A673 (cell line): Measurements from ENCODE around the gene PRR5.

ENCODE experiments used
- EZH2 ChIP-seq: fragments of 200-600 bp; sonication (generic); IDR thresholded peaks from 2 replicates; pipeline ENCODE4 v1.6.1; 2017; ENCODE audit warnings: borderline replicate concordance, low read depth, mild to moderate bottlenecking, mixed read lengths, antibody characterized with exemption, low read length; ENCODE audit not compliant: poor library complexity, severe bottlenecking
- TF ChIP-seq, protein P1 (sequence below): fragments of 300-800, 200-600 bp; sonication (generic); conservative IDR thresholded peaks from 2 replicates; pipeline ENCODE4 v1.5.1; 2017; ENCODE audit warnings: low read depth, mild to moderate bottlenecking, antibody characterized with exemption, low read length, moderate library complexity, mixed read lengths

DNA sequence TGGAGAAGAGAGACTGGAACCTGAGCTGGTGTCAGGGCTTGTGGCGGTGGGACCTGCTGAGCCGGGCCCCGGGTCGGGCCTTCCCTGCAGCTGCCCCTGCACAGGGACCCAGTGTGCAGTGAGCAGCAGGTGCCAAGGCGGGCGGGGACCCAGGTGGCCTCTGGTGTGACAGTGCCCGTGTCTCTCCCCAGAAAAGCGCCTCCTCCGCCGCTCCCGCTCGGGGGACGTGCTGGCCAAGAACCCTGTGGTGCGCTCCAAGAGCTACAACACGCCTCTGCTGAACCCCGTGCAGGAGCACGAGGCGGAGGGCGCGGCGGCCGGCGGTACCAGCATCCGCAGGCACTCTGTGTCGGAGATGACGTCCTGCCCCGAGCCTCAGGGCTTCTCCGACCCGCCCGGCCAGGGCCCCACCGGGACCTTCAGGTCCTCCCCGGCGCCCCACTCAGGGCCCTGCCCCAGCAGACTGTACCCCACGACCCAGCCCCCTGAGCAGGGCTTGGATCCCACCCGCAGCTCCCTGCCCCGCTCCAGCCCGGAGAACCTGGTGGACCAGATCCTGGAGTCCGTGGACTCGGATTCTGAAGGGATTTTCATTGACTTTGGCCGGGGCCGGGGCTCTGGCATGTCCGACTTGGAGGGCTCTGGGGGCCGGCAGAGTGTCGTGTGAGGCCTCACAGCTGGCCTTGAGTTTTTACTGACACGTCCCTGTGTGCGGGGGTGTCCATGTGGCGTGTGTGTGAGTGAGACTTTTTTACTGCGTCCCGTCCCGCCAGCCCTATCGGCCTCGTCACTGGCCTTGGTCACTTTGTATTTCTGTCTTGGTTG is 34.8 kb downstream of the PRR5 start:
- TF ChIP-seq, protein P1, sequence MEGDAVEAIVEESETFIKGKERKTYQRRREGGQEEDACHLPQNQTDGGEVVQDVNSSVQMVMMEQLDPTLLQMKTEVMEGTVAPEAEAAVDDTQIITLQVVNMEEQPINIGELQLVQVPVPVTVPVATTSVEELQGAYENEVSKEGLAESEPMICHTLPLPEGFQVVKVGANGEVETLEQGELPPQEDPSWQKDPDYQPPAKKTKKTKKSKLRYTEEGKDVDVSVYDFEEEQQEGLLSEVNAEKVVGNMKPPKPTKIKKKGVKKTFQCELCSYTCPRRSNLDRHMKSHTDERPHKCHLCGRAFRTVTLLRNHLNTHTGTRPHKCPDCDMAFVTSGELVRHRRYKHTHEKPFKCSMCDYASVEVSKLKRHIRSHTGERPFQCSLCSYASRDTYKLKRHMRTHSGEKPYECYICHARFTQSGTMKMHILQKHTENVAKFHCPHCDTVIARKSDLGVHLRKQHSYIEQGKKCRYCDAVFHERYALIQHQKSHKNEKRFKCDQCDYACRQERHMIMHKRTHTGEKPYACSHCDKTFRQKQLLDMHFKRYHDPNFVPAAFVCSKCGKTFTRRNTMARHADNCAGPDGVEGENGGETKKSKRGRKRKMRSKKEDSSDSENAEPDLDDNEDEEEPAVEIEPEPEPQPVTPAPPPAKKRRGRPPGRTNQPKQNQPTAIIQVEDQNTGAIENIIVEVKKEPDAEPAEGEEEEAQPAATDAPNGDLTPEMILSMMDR = no peak
- TF ChIP-seq EZH2 = no peak
